Astrocyte of the cerebellum (primary cell): ENCODE data around the gene PIAS2.
"Not testable (repeated sequence)": the region's sequence is repeated elsewhere in the genome, so short reads cannot be mapped to it uniquely, and the experiment has no call there.

Experiments
- DNase-seq: peaks from one replicate; pipeline ENCODE4 v3.0.0-alpha.2; 2011; ENCODE audit warnings: low read depth
- H3K4me3 ChIP-seq: 2 replicates; pipeline ENCODE4 v1.5.1; 2011; ENCODE audit warnings: mild to moderate bottlenecking, low read depth, low read length, moderate library complexity
- CTCF ChIP-seq: IDR thresholded peaks from 2 replicates; pipeline ENCODE4 v1.5.1; 2012; ENCODE audit warnings: low read length, low read depth, moderate library complexity, mild to moderate bottlenecking; ENCODE audit errors: missing control alignments
- in situ Hi-C: cut with HindIII; loops from 2 replicates; pipeline ENCODE4 v1.10.0; 2017; ENCODE audit warnings: low sequenced_read_pairs

Gene PIAS2

GRCh38 chr18:46917108-46917802 lies at the start of gene PIAS2, which contains the start of gene KATNAL2:
TSS of gene PIAS2 (minus strand) at chr18:46917507. CDS start at chr18:46917345, 162 bp downstream.
TSS of gene KATNAL2 (plus strand) at chr18:46917602. CDS start at chr18:46946873, 29,271 bp downstream.
- H3K4me3 ChIP-seq = peak within 1 kb of the TSS; percentile 71
- no peak for DNase-seq
- in situ Hi-C loops = loop anchor here (5.0 kb wide), 1 partner anchor 65 kb away; no protein-coding TSS in a partner anchor
- no peak for TF ChIP-seq CTCF

- H3K4me3 ChIP-seq, in situ Hi-C loops, DNase-seq: not testable (repeated sequence)
Measured at GRCh38 chr18:46966266-46966665, 49.0 kb upstream of the PIAS2 start.

- H3K4me3 ChIP-seq, DNase-seq, in situ Hi-C loops: not testable (repeated sequence)
Measured at GRCh38 chr18:46964579-46965293, 47.4 kb upstream of the PIAS2 start.

GRCh38 chr18:46963656-46964578 lies 46.6 kb upstream of the PIAS2 start:
- in situ Hi-C loops, DNase-seq, H3K4me3 ChIP-seq: not testable (repeated sequence)

- DNase-seq = no peak
- TF ChIP-seq CTCF = no peak
- H3K4me3 ChIP-seq = no peak overlapping the region
- in situ Hi-C loops = no loop called here
Measured at GRCh38 chr18:46958209-46958608, 40.9 kb upstream of the PIAS2 start.

GRCh38 chr18:46953195-46953594 lies 35.9 kb upstream of the PIAS2 start:
- in situ Hi-C loops = no loop called here
- DNase-seq = no peak
- TF ChIP-seq CTCF = no peak
- H3K4me3 ChIP-seq = no peak overlapping the region

- TF ChIP-seq CTCF = peak; percentile 39
- in situ Hi-C loops = no loop called here
- DNase-seq = no peak
- H3K4me3 ChIP-seq = no peak overlapping the region
Measured at GRCh38 chr18:46950064-46950656, 32.9 kb upstream of the PIAS2 start.
